Right kidney (tissue), 1 donor: ENCODE results near the gene STIM2.

ENCODE experiments used
- DNase-seq: peaks from one replicate; pipeline ENCODE4 v3.0.0-alpha.2; 2016

Gene STIM2

GRCh38 chr4:26836539-26836938, 24.1 kb upstream of the STIM2 start:
- DNase-seq, result no peak

GRCh38 chr4:26837993-26838842, 22.4 kb upstream of the STIM2 start:
- DNase-seq, result peak; percentile 11

DNA sequence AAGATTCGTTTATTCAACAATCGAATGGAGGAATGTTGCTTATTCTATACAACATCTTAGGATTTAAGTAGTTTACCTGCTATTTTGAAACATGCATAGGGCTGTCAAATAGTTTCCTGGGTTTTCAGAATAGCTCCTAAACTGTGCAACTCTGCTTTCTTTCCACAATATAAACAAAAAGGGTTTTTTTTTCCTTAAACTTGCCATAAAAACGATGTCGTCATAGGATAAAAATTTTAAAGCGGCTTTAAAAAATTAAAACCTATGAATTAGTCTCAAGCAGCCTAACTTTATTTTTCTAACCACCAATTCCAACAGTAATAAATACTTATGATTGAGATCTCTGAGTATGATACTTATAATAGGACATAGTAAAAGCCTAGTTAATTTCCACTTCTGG, 21.6 kb upstream of the STIM2 start:
- no peak for DNase-seq

DNA sequence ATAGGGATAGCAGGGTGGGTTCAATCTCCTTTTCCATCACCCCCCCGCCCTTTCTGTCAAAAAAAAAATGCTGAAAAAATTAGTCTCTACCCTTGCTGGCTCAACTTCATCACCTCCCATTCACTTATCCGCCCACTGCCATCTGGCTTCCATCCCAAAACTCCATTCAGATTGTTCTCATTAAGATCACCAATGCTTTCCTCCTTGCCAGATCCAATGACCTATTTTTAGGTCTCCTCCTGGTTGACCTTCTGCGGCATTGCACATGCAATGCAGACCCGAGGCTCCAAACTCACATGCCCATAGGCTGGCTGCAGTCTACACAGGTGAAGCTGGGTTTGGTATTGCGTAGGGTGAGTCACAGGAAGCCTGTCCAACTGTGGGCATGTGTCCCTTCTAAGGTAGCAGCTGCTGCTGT, 21.1 kb upstream of the STIM2 start:
- no peak for DNase-seq

- DNase-seq, result no peak
Measured at GRCh38 chr4:26840786-26841185, 19.9 kb upstream of the STIM2 start.

DNA sequence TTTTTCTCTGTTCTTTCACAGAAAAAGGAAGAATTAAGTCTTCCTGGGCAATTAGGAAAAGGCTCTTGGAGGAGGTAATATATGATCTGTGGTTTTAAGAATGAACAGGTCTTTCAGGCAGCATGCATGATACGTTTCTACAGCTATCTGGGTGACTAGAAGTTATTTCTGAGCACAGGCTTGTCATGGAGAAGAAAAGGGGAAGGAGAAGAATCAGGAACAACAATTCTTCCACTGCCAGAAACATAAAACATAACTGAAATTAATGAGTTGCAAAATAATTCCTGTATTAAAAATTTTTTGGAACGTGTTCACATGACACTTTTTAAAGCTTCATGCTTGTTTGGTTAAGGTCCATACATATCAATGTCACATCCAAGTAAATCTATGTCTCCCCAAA, 17.7 kb upstream of the STIM2 start:
- no peak for DNase-seq

GRCh38 chr4:26850528-26850927, 10.1 kb upstream of the STIM2 start:
- no peak for DNase-seq

- no peak for DNase-seq
Measured at GRCh38 chr4:26851129-26851528, 9.5 kb upstream of the STIM2 start.

GRCh38 chr4:26854701-26855100, 5.9 kb upstream of the STIM2 start:
- no peak for DNase-seq

DNA sequence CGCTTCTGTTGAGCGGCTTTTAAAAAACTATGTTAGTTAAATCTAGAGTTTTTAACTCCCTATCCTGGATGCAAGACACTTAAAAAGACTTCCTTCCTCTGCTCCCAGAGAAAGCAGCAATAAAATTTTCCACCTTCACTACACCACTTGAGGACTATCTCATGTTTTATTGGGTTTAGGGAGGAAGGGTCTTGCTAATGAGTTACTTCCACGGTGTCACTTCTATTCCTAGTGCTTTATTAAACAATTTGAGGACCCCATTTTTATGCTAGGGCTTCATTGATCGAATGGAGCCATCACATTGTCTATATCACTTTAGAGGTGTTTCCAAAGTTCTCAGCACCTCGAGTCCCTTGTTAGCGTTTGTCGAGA, 3.7 kb upstream of the STIM2 start:
- no peak for DNase-seq

- peak; percentile 88 for DNase-seq
Measured at GRCh38 chr4:26857278-26858034, 3.2 kb upstream of the STIM2 start.

DNA sequence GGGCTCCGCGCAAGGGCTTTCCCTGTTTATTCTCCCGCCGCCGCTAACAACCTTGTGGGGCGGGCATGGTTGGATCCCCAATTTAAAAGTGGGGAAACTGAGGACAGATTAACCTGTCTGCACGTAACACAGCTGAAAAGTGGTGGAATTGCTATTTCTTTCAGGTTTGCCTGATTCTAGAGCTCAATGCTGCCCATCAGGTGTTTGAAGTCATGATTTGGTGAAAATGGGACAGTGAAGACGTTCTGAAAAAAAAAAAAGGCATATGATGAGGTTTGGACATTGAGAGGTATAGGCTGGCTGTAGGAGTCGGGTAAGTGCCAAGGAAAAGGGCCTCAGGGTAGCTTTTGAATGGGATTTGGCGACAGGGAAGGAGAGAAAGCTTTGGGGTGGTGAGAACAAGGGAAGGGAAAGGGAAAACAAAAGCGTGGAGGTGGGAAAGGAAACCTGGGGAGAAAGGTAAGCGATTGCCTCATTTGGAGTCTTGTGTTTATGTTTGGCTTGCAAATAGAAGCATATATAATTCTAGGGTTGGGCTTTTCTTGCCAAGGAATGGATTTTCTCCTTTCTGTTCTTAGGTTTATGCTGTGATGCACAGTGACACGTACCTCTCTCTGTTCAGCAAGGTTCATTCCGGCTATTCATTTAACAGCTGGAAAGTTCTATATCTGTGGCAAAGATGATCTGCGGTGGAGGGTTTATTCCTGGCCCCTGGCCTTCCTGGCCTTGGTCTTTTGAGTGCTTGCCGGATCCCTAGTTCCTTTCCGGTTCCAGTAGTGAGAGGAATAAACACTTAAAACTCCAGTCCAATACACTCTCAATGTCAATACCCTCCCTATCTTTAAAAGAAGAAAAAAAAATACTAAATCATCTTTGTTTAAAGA, 2.4 kb upstream of the STIM2 start:
- peak; percentile 20 for DNase-seq

- DNase-seq, result no peak
Measured at GRCh38 chr4:26858947-26859401, 1.7 kb upstream of the STIM2 start.

GRCh38 chr4:26859762-26860156, 882 bp upstream of the STIM2 start:
- DNase-seq, result no peak

- peak; percentile 96 for DNase-seq
Measured at GRCh38 chr4:26860922-26861433, 337 bp downstream of the STIM2 start.

- peak; percentile 36 for DNase-seq
Measured at GRCh38 chr4:26861434-26862186, 969 bp downstream of the STIM2 start.

GRCh38 chr4:26862381-26862915, 1.8 kb downstream of the STIM2 start:
- DNase-seq, result no peak

DNA sequence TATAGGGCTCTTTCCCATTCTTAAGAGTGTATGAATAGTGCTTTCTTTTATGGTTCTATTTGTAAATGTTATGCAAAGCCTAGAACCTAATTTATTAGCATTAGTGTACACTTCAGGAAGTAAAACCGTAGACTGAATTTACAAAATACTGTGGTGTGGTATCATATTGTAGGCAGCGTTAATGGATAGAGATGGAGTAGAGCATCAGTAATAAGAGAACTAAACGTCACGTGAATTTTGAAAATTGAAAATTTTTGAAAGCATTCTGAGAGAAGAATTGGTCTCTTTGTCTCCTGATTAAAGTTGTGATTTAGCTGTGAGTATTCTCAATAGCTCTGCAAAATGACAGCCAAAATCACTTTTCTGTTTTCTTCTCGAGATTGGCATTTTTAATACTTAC, 2.9 kb downstream of the STIM2 start:
- no peak for DNase-seq

- DNase-seq, result no peak
Measured at GRCh38 chr4:26864899-26865298, 4.3 kb downstream of the STIM2 start.

DNA sequence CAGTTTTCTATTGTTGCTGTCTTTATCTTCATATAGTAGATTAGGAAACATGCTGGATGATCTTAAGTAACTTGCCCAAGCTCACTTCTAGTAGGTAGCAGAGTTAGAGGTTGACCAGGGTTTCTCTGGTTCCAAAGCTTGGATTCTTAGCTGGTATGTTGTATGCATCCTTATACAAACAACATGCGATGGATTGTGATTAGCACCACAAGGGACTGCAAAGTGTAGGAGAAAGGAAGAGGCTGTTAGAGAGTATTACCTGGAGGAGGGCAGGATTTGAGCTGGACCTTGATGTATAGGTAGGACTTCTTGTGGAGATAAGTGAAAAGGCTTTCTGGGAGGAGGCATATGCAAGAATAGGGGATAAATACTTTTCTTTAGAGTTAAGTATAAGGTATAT, 5.6 kb downstream of the STIM2 start:
- DNase-seq, result no peak

GRCh38 chr4:26866781-26867180, 6.1 kb downstream of the STIM2 start:
- DNase-seq, result no peak
